Measurements from ENCODE around the gene CACNA1E.

CACNA1E gene

GRCh38 chr1:181483285-181484195 lies at the start of gene CACNA1E:
CACNA1E (plus strand) TSS chr1:181483517; CDS start chr1:181483745, 228 bp downstream.
- Mint-ChIP-seq H3K36me3 (ENCODE audit: low read depth) (no peaks in the 10 kb centered on the region), H3K9me3 (no peaks in the 10 kb centered on the region), H3K27me3 (ENCODE audit: low read depth) (peaks cover 74% of the 10 kb centered on the region), H3K4me1 (ENCODE audit: low read depth) (peaks cover 12% of the 10 kb centered on the region), H3K4me3 (peak within 1 kb of the TSS; percentile 68), H3K27ac (no peak within 1 kb of the TSS)
- DNase-seq (ENCODE audit: low spot score) = no peak

DNA sequence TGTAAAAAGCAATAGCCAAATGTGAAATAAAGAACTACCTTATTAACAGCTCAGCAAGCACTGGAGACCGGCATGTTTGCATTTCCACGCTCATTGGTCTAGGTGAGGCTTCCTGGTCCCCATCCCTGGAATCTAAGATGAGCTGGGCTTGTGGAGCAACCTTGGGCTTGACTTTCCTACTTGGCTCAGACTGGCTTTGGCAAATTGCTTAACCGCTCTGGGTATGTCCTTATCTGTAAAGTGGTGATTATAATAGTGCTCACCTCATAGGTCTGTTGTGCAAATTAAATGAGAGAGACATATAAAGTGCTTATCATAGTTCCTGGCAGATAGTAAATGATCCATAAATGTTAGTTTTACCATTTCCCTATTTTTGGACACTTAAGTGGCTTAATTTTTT lies 49.4 kb upstream of the CACNA1E start:
- Mint-ChIP-seq H3K27ac (no peak overlapping the region), H3K27me3 (ENCODE audit: low read depth) (peaks cover 51% of the 10 kb centered on the region), H3K36me3 (ENCODE audit: low read depth) (no peaks in the 10 kb centered on the region), H3K4me1 (ENCODE audit: low read depth) (no peaks in the 10 kb centered on the region), H3K4me3 (no peak overlapping the region), H3K9me3 (no peaks in the 10 kb centered on the region)
- no peak for DNase-seq (ENCODE audit: low spot score)

- H3K9me3 Mint-ChIP-seq = no peaks in the 10 kb centered on the region
- no peak overlapping the region for H3K4me3 Mint-ChIP-seq
Observed at GRCh38 chr1:181438013-181438412, 45.3 kb upstream of the CACNA1E start.

DNA sequence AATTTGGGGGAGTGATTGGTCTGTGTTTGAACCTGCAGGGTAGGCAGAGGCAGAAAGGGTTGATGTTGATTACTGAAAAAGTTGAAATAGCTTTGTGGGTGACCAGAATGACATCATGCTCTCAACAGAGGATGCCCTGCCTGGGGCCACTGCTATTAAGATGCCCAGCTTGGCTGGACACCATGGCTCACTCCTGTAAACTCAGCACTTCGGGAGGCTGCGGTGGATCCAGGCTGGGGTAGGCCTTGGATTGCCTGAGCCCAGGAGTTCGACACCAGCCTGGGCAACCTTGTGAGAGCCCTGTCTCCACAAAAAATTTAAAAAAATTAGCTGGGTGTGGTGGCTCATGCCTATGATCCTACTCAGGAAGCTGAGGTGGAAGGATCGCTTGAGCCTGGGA lies 42.8 kb upstream of the CACNA1E start:
- DNase-seq (ENCODE audit: low spot score) = no peak
- H3K9me3 Mint-ChIP-seq = no peaks in the 10 kb centered on the region
- H3K27ac Mint-ChIP-seq = no peak overlapping the region

More at GRCh38 chr1:181438013-181438412, 45.3 kb upstream of the CACNA1E start:
- no peak for DNase-seq (ENCODE audit: low spot score)
- Mint-ChIP-seq H3K27me3 (ENCODE audit: low read depth) (peaks cover 46% of the 10 kb centered on the region), H3K36me3 (ENCODE audit: low read depth) (no peaks in the 10 kb centered on the region), H3K27ac (no peak overlapping the region), H3K4me1 (ENCODE audit: low read depth) (peaks cover 2% of the 10 kb centered on the region)

GRCh38 chr1:181442181-181442525 lies 41.2 kb upstream of the CACNA1E start:
- Mint-ChIP-seq H3K27me3 (ENCODE audit: low read depth) (peaks cover 19% of the 10 kb centered on the region), H3K9me3 (no peaks in the 10 kb centered on the region), H3K4me3 (no peak overlapping the region), H3K27ac (no peak overlapping the region), H3K36me3 (ENCODE audit: low read depth) (no peaks in the 10 kb centered on the region), H3K4me1 (ENCODE audit: low read depth) (peaks cover 2% of the 10 kb centered on the region)
- no peak for DNase-seq (ENCODE audit: low spot score)

More for the DNA sequence above, 42.8 kb upstream of the CACNA1E start:
- H3K4me3 Mint-ChIP-seq = no peak overlapping the region
- no peaks in the 10 kb centered on the region for H3K36me3 Mint-ChIP-seq (ENCODE audit: low read depth)
- H3K4me1 Mint-ChIP-seq (ENCODE audit: low read depth) = peaks cover 2% of the 10 kb centered on the region
- H3K27me3 Mint-ChIP-seq (ENCODE audit: low read depth) = peaks cover 31% of the 10 kb centered on the region

DNA sequence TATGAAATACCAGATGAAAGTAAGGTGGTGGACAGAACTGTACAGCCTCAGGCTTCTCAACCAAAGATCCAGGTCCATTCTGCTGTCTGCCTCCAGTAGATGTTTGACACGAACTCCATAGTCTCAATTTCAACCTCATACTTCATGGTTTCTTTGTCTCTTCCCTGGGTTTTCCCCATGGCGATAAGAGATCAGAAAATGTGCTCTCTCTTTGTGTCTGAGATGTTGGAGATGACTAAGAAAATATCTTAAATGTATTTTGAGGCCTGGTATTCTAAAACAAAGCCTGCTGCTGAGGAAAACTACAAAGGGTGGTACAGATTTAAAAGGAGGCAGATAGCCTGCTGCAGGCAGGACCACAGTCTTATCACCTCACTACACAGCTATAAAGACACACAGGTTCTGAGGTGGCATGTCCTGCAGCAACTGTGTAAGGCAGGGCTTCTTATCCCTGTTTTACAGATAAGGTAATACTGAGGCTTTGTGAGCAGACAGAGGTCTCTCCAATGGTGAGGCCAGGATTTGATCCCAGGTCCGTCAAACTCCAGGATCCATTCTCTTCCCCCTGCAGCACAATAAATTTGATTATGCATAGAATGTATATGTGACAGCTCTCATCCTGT lies 40.0 kb upstream of the CACNA1E start:
- H3K27me3 Mint-ChIP-seq (ENCODE audit: low read depth) = peaks cover 8% of the 10 kb centered on the region
- peaks cover 7% of the 10 kb centered on the region for H3K4me1 Mint-ChIP-seq (ENCODE audit: low read depth)
- no peak for DNase-seq (ENCODE audit: low spot score)
- no peak overlapping the region for H3K4me3 Mint-ChIP-seq
- H3K36me3 Mint-ChIP-seq (ENCODE audit: low read depth) = no peaks in the 10 kb centered on the region
- H3K27ac Mint-ChIP-seq = no peak overlapping the region
- H3K9me3 Mint-ChIP-seq = no peaks in the 10 kb centered on the region

DNA sequence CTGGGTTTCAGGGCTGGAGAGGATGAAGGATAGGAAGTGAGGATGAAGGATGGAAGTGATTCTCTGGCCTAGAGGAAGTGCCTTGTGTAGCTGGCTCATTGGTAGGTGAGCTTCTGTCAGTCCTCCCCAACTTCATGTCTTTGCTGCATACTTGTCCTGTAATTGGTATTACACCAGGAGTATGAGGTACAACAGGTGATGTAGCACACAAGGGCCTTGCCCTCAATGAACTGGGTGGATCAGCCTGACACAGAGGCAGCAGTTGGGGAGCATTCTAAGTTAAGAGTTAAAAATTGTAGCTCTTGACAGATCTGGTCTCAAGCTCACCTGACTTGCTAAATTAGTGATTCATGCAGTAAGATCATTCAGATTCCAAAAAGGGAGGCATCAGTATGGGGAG lies 37.9 kb upstream of the CACNA1E start:
- H3K27ac Mint-ChIP-seq = no peak overlapping the region
- no peak overlapping the region for H3K4me3 Mint-ChIP-seq
- no peaks in the 10 kb centered on the region for H3K36me3 Mint-ChIP-seq (ENCODE audit: low read depth)
- no peak for DNase-seq (ENCODE audit: low spot score)
- H3K9me3 Mint-ChIP-seq = no peaks in the 10 kb centered on the region
- peaks cover 12% of the 10 kb centered on the region for H3K4me1 Mint-ChIP-seq (ENCODE audit: low read depth)
- peaks cover 8% of the 10 kb centered on the region for H3K27me3 Mint-ChIP-seq (ENCODE audit: low read depth)

DNA sequence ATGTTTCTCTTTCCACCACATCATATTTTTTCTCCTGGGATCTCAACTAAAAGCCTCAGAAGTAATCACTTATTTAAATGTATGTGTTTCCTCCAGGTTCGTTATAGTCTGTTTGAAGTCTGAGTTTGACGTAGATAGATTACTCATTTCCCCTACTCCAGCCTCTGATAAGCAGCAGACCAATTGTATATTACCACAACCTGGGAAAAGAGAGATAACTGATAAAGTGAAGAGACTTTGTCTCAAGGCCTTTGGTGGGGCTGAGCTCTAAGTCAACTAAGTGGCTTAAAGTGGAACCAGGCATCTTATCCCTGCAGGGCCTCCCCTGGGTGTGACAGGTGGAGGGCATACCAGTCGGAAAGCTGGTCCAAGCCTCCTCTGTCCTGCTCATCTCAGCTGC lies 34.9 kb upstream of the CACNA1E start:
- no peaks in the 10 kb centered on the region for H3K36me3 Mint-ChIP-seq (ENCODE audit: low read depth)
- no peak overlapping the region for H3K4me3 Mint-ChIP-seq
- H3K9me3 Mint-ChIP-seq = no peaks in the 10 kb centered on the region
- no peak for DNase-seq (ENCODE audit: low spot score)
- H3K4me1 Mint-ChIP-seq (ENCODE audit: low read depth) = peaks cover 10% of the 10 kb centered on the region
- no peak overlapping the region for H3K27ac Mint-ChIP-seq
- H3K27me3 Mint-ChIP-seq (ENCODE audit: low read depth) = peaks cover 8% of the 10 kb centered on the region

DNA sequence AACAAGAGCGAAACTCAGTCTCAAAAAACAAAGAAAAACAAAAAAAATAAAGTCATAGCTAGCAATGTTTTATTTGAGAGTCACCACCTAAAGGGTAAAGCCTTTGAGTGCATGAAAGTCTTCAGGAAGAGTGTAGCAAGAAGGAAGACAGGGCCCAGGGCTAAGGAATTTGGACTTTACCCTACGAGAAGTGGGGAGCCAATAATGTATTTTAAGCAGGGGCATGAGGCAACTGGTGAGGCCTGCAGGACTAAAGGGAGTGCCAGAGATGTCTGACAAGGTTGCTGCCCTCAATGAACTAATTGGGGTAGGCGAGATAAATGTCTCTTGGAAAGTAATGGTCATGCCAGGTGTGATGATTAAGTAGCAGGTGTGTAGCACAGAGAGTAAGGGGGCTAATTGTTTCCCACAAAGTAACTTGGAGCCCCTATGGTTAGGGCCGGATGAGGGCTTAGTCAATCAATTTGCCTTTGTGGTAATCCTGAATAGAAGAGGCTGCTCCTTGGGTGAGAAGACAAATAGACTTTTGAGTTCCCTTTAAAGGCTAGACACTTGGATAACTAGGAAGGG lies 31.6 kb upstream of the CACNA1E start:
- Mint-ChIP-seq H3K36me3 (ENCODE audit: low read depth) (no peaks in the 10 kb centered on the region), H3K4me3 (no peak overlapping the region), H3K4me1 (ENCODE audit: low read depth) (peaks cover 10% of the 10 kb centered on the region), H3K9me3 (no peaks in the 10 kb centered on the region), H3K27me3 (ENCODE audit: low read depth) (no peaks in the 10 kb centered on the region), H3K27ac (no peak overlapping the region)
- DNase-seq (ENCODE audit: low spot score) = no peak

DNA sequence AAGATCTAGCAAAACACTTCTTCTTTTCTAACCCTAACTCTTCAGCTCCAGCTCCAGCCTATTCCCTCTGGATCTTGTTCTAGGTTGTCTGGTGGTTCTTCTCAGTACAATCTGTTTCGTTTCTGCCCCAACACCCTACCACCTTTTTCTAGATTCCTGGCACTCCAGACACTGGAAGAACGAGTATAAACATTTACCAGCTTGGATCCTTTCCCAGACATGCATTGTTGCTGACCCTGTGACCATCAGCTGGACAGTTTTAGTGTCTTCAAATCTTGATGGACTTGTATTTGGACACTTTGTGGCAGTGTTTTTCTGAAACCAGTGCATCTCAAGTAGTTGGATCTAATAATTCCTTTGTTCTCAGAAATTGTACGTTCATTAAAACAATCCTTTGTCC lies 30.6 kb upstream of the CACNA1E start:
- Mint-ChIP-seq H3K9me3 (no peaks in the 10 kb centered on the region), H3K36me3 (ENCODE audit: low read depth) (no peaks in the 10 kb centered on the region), H3K27ac (no peak overlapping the region), H3K27me3 (ENCODE audit: low read depth) (no peaks in the 10 kb centered on the region), H3K4me3 (no peak overlapping the region), H3K4me1 (ENCODE audit: low read depth) (peaks cover 10% of the 10 kb centered on the region)
- no peak for DNase-seq (ENCODE audit: low spot score)

DNA sequence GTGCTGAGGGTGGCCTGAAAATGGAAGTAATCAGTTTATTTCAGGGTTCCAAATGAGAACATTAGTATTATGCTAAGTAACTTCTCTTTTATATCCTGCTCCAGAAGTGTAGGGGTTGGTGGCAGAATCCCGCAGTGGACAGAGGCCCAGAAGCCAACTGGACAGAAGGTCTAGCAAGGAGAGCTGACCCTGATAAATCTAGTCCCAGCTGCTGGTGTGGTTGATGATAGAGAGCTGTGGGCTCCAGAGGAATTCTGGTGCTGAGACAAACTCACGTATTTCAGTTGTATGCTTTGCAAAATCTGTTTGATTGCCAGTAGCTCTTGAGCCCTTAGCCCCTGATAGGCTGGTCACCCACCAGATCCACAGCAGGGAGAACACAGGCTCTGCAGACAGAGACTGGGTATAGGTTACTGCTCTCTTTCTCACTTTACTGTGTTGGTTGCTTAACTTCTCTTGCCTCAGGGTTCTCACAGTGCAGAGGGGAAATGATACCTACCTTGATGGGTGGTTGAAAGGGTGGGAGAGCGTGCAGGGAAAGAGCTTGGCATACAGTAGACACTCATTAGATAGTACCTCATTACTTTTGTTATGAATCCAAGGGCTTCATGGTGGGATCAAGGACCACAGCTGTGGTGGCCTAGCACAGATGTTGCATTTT lies 29.6 kb upstream of the CACNA1E start:
- no peaks in the 10 kb centered on the region for H3K27me3 Mint-ChIP-seq (ENCODE audit: low read depth)
- no peak overlapping the region for H3K27ac Mint-ChIP-seq
- H3K4me1 Mint-ChIP-seq (ENCODE audit: low read depth) = peaks cover 4% of the 10 kb centered on the region
- H3K4me3 Mint-ChIP-seq = no peak overlapping the region
- no peaks in the 10 kb centered on the region for H3K9me3 Mint-ChIP-seq
- DNase-seq (ENCODE audit: low spot score) = no peak
- H3K36me3 Mint-ChIP-seq (ENCODE audit: low read depth) = no peaks in the 10 kb centered on the region

DNA sequence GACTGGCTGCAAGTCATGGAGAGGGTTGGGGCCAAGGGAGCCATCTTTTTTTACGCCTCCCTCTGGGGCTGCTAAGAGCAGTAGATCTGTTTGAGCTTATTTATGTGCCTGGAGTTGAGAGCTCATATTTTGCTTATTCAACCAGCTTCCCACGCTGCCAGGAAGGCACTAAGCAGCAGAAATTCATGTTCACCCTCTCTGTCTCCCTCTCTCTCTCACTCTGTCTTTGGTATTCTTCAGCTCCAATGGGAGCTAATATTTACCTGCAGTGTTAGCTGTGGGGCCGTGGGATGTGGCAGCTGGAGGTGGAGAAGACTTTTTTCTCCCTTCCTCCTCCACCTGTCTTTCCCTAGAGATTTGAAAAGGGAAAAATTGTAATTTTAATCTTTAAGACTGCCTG lies 26.8 kb upstream of the CACNA1E start:
- H3K27ac Mint-ChIP-seq = no peak overlapping the region

DNA sequence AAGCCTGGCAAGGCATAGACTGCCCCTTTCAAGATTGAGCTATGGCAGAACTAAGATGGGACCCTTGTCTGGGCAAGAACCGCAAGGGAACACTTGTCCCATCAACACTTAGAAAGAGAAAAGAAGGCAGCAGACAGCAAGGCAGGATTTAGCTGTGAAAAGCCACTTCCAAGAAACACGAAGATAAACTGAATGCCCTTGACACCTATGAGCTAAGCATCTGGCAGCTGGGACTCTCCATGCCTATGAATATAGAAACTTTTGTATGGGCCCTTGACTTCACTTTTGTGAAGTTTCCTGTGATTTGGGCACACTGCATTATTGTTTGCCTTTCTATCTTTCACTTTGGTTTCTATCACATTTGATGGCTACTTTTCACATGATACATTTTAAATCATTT lies 24.9 kb upstream of the CACNA1E start:
- H3K4me1 Mint-ChIP-seq (ENCODE audit: low read depth) = no peaks in the 10 kb centered on the region
- peaks cover 9% of the 10 kb centered on the region for H3K27me3 Mint-ChIP-seq (ENCODE audit: low read depth)
- no peak overlapping the region for H3K4me3 Mint-ChIP-seq
- DNase-seq (ENCODE audit: low spot score) = no peak
- no peaks in the 10 kb centered on the region for H3K9me3 Mint-ChIP-seq
- no peaks in the 10 kb centered on the region for H3K36me3 Mint-ChIP-seq (ENCODE audit: low read depth)
- no peak overlapping the region for H3K27ac Mint-ChIP-seq

More for the DNA sequence above, 26.8 kb upstream of the CACNA1E start:
- no peaks in the 10 kb centered on the region for H3K9me3 Mint-ChIP-seq
- no peak overlapping the region for H3K4me3 Mint-ChIP-seq
- no peak for DNase-seq (ENCODE audit: low spot score)
- H3K36me3 Mint-ChIP-seq (ENCODE audit: low read depth) = no peaks in the 10 kb centered on the region
- peaks cover 7% of the 10 kb centered on the region for H3K27me3 Mint-ChIP-seq (ENCODE audit: low read depth)
- no peaks in the 10 kb centered on the region for H3K4me1 Mint-ChIP-seq (ENCODE audit: low read depth)

GRCh38 chr1:181459067-181459466 lies 24.2 kb upstream of the CACNA1E start:
- Mint-ChIP-seq H3K27me3 (ENCODE audit: low read depth) (peaks cover 15% of the 10 kb centered on the region), H3K9me3 (no peaks in the 10 kb centered on the region), H3K27ac (no peak overlapping the region), H3K36me3 (ENCODE audit: low read depth) (no peaks in the 10 kb centered on the region), H3K4me1 (ENCODE audit: low read depth) (no peaks in the 10 kb centered on the region), H3K4me3 (no peak overlapping the region)
- no peak for DNase-seq (ENCODE audit: low spot score)

Data from T-helper 2 cell treated with Interferon-gamma antibody and Interleukin-4, amounts not matched to agents 5 μg/mL and 100 μg/mL, for 36 hours (primary cell).